ENCODE results near the gene SRGAP3.

DNA sequence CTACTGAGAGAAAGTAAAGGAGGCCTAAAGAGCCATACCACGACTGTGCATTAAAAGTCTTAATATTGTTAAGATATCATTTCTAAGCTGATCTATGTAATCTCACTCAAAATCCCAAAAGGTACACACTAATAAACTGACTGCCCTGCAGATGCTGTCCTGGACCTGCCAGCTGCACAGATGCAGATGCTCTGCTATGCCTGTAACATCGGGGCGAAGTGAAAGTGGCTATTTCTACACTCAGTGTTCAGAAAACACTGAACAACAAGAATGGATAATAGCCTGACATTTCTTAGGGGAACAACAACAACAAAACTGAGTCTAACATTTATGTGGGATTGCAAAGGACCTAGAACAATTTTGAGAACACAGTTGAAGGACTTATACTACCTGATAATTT lies 318.1 kb downstream of the SRGAP3 start:
- TF ChIP-seq HDGF (IDR thresholded peaks at IDR 0.05) = no peak
- TF ChIP-seq POLR2A (IDR thresholded peaks at IDR 0.05; ENCODE audit: low read depth, low read length) = no peak
- no peak for TF ChIP-seq EZH2 (IDR thresholded peaks at IDR 0.05; ENCODE audit: borderline replicate concordance, control insufficient read depth, low read depth, low read length)
- no peak for TF ChIP-seq CBFB (IDR thresholded peaks at IDR 0.05; ENCODE audit: low read depth)
- no peak for TF ChIP-seq ZBTB33 (IDR thresholded peaks at IDR 0.05)
- TF ChIP-seq HDAC6 (IDR thresholded peaks at IDR 0.05; ENCODE audit: unreplicated experiment) = no peak
- TF ChIP-seq CTCF (IDR thresholded peaks at IDR 0.05 in 2 of 3, conservative IDR thresholded peaks at IDR 0.05 in 1 of 3; ENCODE audit: control insufficient read depth in 2 of 3, extremely low read depth in 1 of 3, insufficient read depth in 1 of 3, low read depth in 3 of 3, low read length in 3 of 3) = no peak
- no peak for TF ChIP-seq POLR2AphosphoS5 (IDR thresholded peaks at IDR 0.05; ENCODE audit: low read length)
- TF ChIP-seq JUND (IDR thresholded peaks at IDR 0.05; ENCODE audit: low read depth, low read length) = no peak
